SK-N-MC (cell line): ENCODE data around the gene PRKAR2B.

Source experiments
- EZH2 ChIP-seq: fragments of 200-600 bp; sonication (generic); IDR thresholded peaks from one replicate; pipeline ENCODE4 v1.6.1; 2017; ENCODE audit warnings: antibody characterized with exemption
- FOXP2 ChIP-seq: optimal IDR thresholded peaks from 2 replicates; pipeline ENCODE3; 2011; ENCODE audit warnings: mild to moderate bottlenecking, moderate library complexity; ENCODE audit not compliant: insufficient read depth; ENCODE audit errors: extremely low read length, control extremely low read depth
- POLR2AphosphoS5 ChIP-seq: IDR thresholded peaks from 2 replicates; pipeline ENCODE4 v1.6.1; 2012; ENCODE audit warnings: mild to moderate bottlenecking, low read depth, low read length, borderline replicate concordance

DNA sequence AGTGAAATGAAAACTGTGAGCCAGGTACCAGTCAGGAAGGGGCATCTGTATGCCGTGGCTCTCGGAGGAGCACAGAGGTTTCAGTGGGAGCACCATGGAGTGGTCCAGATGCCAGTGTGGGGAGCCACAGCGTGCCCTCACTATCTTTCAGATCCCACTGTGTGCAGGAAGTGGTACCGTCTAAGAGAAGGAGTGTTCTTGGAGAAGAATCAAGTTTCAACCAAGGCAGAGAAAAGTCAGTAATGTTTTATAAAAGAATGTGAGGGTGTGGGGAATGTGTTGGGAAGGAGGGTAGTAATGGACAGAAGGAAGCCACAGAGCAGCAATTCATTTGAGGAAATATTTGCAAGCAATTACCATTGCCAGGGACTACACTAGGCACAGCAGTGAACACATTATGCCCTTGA is 35.6 kb downstream of the PRKAR2B start:
- no peak for TF ChIP-seq EZH2
- no peak for TF ChIP-seq POLR2AphosphoS5
- no peak for TF ChIP-seq FOXP2
